ENCODE results near the gene PCCA. TPM values are rescaled to one million over a fixed set of nuclear protein-coding genes. Genes with fewer than 3 reads are reported as not detected.

PCCA gene
- total and polyA plus RNA-seq, 2 donors (not counting 1 experiment from before 2014, with no cell fraction given) = 4.8 to 17.4 TPM

- Histone ChIP-seq H3K9ac (ENCODE audit: low read length) (no peak overlapping the region), H3K4me3 (ENCODE audit: control extremely low read depth in 1 of 5, extremely low read depth in 1 of 5, insufficient read depth in 1 of 5, low read depth in 2 of 5, low read length in 4 of 5) (no peak overlapping the region), H2AFZ (ENCODE audit: insufficient read depth, low read depth, low read length, poor library complexity, severe bottlenecking) (no peak overlapping the region), H3K4me2 (replicated peaks; ENCODE audit: low read depth, low read length, poor library complexity, severe bottlenecking) (no peak overlapping the region), H3K36me3 (replicated peaks in 1 of 2; ENCODE audit: control extremely low read depth in 1 of 2, control insufficient read depth in 1 of 2, extremely low read depth in 1 of 2, insufficient read depth in 2 of 2, low read length in 1 of 2) (no peaks in the 10 kb centered on the region), H3K4me1 (ENCODE audit: control insufficient read depth in 2 of 2, insufficient read depth in 2 of 2, low read length in 2 of 2) (no peaks in the 10 kb centered on the region), H3K79me2 (ENCODE audit: control insufficient read depth, insufficient read depth, low read length) (no peaks in the 10 kb centered on the region), H4K20me1 (ENCODE audit: control insufficient read depth, insufficient read depth, low read length, poor library complexity, severe bottlenecking) (no peaks in the 10 kb centered on the region), H3K9me3 (ENCODE audit: control extremely low read depth in 1 of 3, control insufficient read depth in 2 of 3, insufficient read depth in 1 of 3, low read length in 2 of 3) (peaks cover 0 to 10% (median 0%) of the 10 kb centered on the region in 3 donors), H3K27me3 (replicated peaks in 1 of 4; ENCODE audit: control extremely low read depth in 1 of 4, control insufficient read depth in 3 of 4, insufficient read depth in 4 of 4, low read length in 3 of 4) (no peaks in the 10 kb centered on the region), H3K27ac (ENCODE audit: low read length in 2 of 2) (no peak overlapping the region)
- POLR2A ChIA-PET = no interaction called here
- Mint-ChIP-seq H3K27ac (no peak overlapping the region), H3K4me3 (no peak overlapping the region), H3K9me3 (ENCODE audit: insufficient read depth) (no peaks in the 10 kb centered on the region), H3K4me1 (no peaks in the 10 kb centered on the region), H3K27me3 (no peaks in the 10 kb centered on the region)
- intact Hi-C loops (cut with micrococcal nuclease) = no loop called here
- no peak for ATAC-seq (ENCODE audit: low read depth)
- 92% methylated on average over 4 of the region's 7 CpGs for WGBS (ENCODE audit: insufficient coverage)
- CTCF ChIA-PET = interaction anchor here (1.2 kb wide), 1 partner anchor 9 kb away, joined by 5 read pairs; no protein-coding TSS in a partner anchor
- TF ChIP-seq, protein P1, sequence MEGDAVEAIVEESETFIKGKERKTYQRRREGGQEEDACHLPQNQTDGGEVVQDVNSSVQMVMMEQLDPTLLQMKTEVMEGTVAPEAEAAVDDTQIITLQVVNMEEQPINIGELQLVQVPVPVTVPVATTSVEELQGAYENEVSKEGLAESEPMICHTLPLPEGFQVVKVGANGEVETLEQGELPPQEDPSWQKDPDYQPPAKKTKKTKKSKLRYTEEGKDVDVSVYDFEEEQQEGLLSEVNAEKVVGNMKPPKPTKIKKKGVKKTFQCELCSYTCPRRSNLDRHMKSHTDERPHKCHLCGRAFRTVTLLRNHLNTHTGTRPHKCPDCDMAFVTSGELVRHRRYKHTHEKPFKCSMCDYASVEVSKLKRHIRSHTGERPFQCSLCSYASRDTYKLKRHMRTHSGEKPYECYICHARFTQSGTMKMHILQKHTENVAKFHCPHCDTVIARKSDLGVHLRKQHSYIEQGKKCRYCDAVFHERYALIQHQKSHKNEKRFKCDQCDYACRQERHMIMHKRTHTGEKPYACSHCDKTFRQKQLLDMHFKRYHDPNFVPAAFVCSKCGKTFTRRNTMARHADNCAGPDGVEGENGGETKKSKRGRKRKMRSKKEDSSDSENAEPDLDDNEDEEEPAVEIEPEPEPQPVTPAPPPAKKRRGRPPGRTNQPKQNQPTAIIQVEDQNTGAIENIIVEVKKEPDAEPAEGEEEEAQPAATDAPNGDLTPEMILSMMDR (IDR thresholded peaks at IDR 0.05) = no peak
- no peak for TF ChIP-seq EZH2 (IDR thresholded peaks at IDR 0.05; ENCODE audit: borderline replicate concordance, insufficient read depth, low read depth, low read length, poor library complexity, severe bottlenecking)
- no peak for DNase-seq
These were observed 474.9 kb downstream of the PCCA start for GRCh38 chr13:100563779-100564178.

- no peak overlapping the region for H3K4me3 ChIP-seq (ENCODE audit: control extremely low read depth in 1 of 5, extremely low read depth in 1 of 5, insufficient read depth in 1 of 5, low read depth in 2 of 5, low read length in 4 of 5)
- no peaks in the 10 kb centered on the region for H3K79me2 ChIP-seq (ENCODE audit: control insufficient read depth, insufficient read depth, low read length)
- H4K20me1 ChIP-seq (ENCODE audit: control insufficient read depth, insufficient read depth, low read length, poor library complexity, severe bottlenecking) = no peaks in the 10 kb centered on the region
- no peak overlapping the region for H3K9ac ChIP-seq (ENCODE audit: low read length)
- ATAC-seq (ENCODE audit: low read depth) (no peak), DNase-seq (no peak)
- no peak overlapping the region for H3K27ac ChIP-seq (ENCODE audit: low read length in 2 of 2)
- H3K9me3 Mint-ChIP-seq (ENCODE audit: insufficient read depth) = no peaks in the 10 kb centered on the region
- intact Hi-C loops (cut with micrococcal nuclease) = no loop called here
- 95% methylated on average over 4 of the region's 13 CpGs for whole genome bisulfite sequencing (ENCODE audit: insufficient coverage)
- no peaks in the 10 kb centered on the region for H3K4me1 Mint-ChIP-seq
- POLR2A ChIA-PET = no interaction called here
- H3K9me3 ChIP-seq (ENCODE audit: control extremely low read depth in 1 of 3, control insufficient read depth in 2 of 3, insufficient read depth in 1 of 3, low read length in 2 of 3) = peaks cover 0 to 10% (median 0%) of the 10 kb centered on the region in 3 donors
- H3K4me1 ChIP-seq (ENCODE audit: control insufficient read depth in 2 of 2, insufficient read depth in 2 of 2, low read length in 2 of 2) = no peaks in the 10 kb centered on the region
- no peaks in the 10 kb centered on the region for H3K27me3 Mint-ChIP-seq
- CTCF ChIA-PET = interaction anchor here (1.2 kb wide), 1 partner anchor 8 kb away, joined by 5 read pairs; no protein-coding TSS in a partner anchor
- H3K27me3 ChIP-seq (replicated peaks in 1 of 4; ENCODE audit: control extremely low read depth in 1 of 4, control insufficient read depth in 3 of 4, insufficient read depth in 4 of 4, low read length in 3 of 4) = no peaks in the 10 kb centered on the region
- H3K27ac Mint-ChIP-seq = no peak overlapping the region
- TF ChIP-seq, protein P1 (IDR thresholded peaks at IDR 0.05) = no peak
- no peak for TF ChIP-seq EZH2 (IDR thresholded peaks at IDR 0.05; ENCODE audit: borderline replicate concordance, insufficient read depth, low read depth, low read length, poor library complexity, severe bottlenecking)
- H3K4me2 ChIP-seq (replicated peaks; ENCODE audit: low read depth, low read length, poor library complexity, severe bottlenecking) = no peak overlapping the region
- no peak overlapping the region for H3K4me3 Mint-ChIP-seq
- no peak overlapping the region for H2AFZ ChIP-seq (ENCODE audit: insufficient read depth, low read depth, low read length, poor library complexity, severe bottlenecking)
- H3K36me3 ChIP-seq (replicated peaks in 1 of 2; ENCODE audit: control extremely low read depth in 1 of 2, control insufficient read depth in 1 of 2, extremely low read depth in 1 of 2, insufficient read depth in 2 of 2, low read length in 1 of 2) = no peaks in the 10 kb centered on the region
These were observed 475.7 kb downstream of the PCCA start for GRCh38 chr13:100564444-100565223.
